AML-193 (cell line): ENCODE measurements around the gene CEP20.

Source experiments
- DNase-seq, 2 experiments: peaks; one replicate each; lab custom pipeline; 2025; lab: John Stamatoyannopoulos, UW

Gene CEP20

DNA sequence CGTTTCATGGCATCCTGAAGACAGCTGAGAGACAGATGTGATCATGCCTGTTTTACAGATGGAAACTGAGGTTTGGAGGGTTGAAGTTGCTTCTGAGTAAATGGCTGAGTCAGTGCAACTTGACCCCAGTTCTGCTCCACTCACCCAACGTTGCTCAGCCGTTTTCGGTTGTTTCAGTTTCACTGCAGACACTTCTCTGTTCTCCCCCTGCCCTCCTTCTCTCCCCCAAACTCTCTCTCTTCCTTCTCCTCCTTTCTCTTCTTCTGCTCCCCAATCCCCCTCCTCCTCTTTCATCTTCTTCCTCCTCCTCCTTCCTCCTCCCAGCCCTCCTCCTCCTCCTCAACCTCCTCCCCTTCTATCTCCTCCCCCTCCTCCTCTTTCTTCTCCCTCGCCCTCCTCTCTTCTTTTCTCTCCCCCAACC lies 9.4 kb upstream of the CEP20 start:
- no peak for DNase-seq

DNA sequence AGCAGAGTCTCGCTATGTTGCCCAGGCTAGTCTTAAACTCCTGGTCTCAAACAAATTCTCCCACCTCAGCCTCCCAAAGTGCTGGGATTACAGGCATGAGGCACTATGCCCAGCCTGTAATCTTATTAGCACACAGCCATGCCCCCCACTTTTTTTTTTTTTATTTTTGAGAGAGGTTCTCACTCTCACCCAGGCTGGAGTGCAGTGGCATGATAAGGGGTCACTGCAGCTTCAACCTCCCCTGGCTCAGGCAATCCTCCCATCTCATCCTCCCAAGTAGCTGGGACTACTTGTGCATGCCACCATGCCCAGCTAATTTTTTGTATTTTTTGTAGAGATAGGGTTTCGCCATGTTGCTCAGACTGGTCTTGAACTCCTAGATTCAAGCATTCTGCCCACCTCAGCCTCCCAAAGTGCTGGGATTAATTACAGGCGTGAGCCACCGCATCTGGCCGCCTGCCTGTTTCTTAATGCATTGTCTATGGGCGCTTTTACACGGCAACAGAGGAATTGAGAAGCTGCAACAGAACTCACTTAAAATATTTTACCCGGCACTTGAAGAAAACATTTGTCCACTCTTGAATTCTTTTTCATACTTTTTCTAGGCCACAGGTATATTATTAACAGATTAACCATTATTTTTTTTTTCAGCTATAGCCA lies 8.8 kb upstream of the CEP20 start:
- no peak for DNase-seq

- peak; percentile 26 to 40 for DNase-seq
Measured at GRCh38 chr16:15894571-15895374, 6.4 kb upstream of the CEP20 start.

GRCh38 chr16:15891508-15891907 lies 3.1 kb upstream of the CEP20 start:
- DNase-seq = no peak

DNA sequence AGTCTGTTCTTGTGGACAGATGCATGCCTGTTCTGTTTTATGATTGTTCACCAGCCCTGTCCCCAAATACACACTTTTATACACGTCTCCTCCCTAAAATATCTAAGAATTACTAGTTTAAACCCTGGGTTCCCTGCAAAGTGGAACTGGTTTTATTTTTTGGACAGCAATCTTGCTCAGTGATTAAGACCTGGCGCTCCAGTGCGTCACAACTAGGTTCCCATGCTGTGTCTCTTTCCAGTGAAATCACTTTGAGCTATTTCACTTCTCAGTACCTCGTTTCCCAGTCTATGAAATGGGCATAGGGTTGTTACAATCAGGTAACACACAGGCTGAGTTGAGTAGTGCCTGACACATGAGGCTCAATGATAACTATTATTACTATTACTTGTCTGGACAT lies 1.1 kb downstream of the CEP20 start:
- no peak for DNase-seq

GRCh38 chr16:15886078-15886477 lies 2.3 kb downstream of the CEP20 start:
- no peak for DNase-seq

GRCh38 chr16:15885560-15886001 lies 2.8 kb downstream of the CEP20 start:
- DNase-seq = no peak

- no peak for DNase-seq
Measured at GRCh38 chr16:15882563-15882962, 5.8 kb downstream of the CEP20 start.

- DNase-seq = no peak
Measured at GRCh38 chr16:15881794-15882379, 6.5 kb downstream of the CEP20 start.

DNA sequence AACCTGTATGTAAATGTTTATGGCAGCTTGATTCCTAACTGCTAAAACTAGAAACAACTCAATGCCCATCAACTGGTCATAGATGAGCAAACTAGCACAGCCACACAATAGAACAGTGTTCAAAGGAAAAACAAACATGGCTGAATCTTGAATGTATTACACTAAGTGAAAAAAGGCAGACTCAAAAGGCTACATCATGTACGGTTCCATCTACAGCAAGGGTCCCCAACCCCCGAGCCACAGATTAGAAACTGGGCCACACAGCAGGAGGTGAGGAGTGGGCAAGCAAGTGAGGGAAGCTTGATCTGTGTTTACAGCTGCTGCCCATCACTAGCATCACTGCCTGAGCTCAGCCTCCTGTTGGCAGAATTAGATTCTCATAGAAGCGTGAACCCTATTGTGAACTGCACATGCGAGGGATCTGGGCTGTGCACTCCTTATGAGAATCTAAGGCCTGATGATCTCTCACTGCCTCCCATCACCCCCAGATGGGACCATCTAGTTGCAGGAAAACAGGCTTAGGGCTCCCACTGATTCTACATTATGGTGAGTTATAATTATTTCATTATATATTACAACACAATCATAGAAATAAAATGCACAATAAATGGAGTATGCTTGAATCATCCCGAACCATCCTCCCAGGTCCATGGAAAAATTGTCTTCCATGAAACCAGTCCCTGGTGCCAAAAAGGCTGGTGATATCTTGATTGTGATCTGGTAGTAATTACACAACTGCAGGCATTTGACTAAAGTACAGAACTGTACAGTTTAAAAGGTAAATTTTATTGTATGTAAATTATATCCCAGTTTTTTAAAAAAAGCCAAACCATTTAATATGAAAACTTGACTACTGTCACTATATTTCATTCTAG lies 7.7 kb downstream of the CEP20 start:
- no peak for DNase-seq

GRCh38 chr16:15879255-15879811 lies 9.1 kb downstream of the CEP20 start:
- peak; percentile 28 to 44 for DNase-seq

DNA sequence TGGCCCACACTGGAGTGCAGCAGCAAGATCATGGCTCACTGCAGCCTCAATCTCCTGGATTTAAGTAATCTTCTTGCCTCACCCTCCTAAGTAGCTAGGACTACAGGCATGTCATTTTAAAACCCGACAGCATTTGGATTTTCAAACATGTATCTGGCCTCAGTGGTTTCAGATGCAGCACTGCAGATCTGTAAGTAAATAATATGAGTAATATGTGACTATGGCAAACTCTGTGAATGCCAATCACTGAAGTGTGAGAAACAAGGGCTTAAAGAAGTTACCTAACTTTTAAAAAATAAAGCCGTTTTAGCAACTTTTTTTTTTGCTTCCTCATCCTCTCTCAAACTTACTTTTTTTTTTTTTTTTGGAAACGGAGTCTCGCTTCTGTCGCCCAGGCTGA lies 11.9 kb downstream of the CEP20 start:
- no peak for DNase-seq

DNA sequence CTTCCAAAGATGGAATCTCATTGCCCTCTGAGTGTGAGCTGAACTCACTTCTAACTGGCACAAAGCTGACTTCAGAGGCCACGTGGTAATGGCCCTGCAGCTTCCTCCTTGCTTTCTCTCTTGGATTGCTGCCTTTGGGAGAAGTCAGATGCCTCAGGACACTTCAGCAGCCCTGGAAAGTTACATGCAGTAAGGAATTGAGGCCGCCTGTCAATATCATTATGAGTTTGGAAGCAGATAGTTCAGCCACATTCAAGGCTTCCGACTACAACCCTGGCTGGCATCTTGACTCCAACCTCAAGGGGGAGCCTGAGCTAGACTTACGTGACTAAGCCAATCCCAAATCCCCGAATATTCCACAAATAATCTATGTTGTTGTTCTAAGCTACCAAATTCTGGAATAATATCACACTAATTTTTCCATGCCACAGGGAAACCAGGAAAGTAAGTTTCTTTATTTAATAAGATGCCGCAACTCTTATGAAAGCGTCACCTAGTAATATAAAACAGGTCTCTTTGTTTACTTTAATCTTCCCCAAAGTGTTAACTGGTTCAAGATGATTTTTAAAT lies 13.6 kb downstream of the CEP20 start:
- DNase-seq = peak in 1 of 2 experiments; percentile 4

DNA sequence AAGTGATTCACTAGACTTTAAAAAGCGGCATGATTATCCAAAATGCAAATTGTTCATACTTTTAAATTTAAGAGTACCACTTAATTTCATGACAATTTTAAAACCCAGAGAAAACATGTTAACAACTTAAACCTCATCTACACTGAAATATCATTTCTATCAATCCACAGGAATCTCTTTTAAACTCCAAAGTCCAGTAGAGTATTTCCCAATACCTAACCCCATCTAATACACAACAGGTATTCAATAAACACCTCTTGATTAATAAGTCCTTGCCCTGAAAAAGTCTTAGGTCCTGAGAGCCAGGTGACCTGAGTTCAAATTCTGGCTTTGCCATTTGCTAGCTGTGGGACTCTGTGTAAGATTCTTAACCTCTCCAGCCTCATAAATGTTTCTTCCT lies 14.7 kb downstream of the CEP20 start:
- no peak for DNase-seq

GRCh38 chr16:15873301-15873700 lies 15.1 kb downstream of the CEP20 start:
- DNase-seq = no peak

GRCh38 chr16:15870011-15870410 lies 18.4 kb downstream of the CEP20 start:
- DNase-seq = no peak

DNA sequence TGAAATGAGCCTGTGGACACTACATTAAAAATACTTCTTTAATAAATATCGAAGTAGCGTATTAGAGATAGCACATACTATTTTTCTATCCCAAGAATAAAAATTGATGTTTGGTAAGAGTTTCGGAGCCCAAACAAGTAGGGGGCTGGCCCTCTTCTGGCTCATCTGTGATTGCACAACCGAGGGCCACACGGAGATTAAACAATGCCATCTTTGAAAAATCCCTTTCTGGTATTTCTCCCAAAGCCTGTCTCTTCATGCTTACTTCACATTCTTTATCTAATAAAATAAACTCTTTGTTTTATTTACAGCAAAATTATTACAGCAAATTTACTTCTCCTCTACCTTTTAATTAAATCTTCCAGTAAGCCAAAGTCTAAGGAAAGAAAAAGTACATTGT lies 22.0 kb downstream of the CEP20 start:
- DNase-seq = no peak

GRCh38 chr16:15865742-15866141 lies 22.7 kb downstream of the CEP20 start:
- DNase-seq = no peak

GRCh38 chr16:15864939-15865338 lies 23.5 kb downstream of the CEP20 start:
- DNase-seq = no peak

- DNase-seq = no peak
Measured at GRCh38 chr16:15861996-15862395, 26.4 kb downstream of the CEP20 start.

DNA sequence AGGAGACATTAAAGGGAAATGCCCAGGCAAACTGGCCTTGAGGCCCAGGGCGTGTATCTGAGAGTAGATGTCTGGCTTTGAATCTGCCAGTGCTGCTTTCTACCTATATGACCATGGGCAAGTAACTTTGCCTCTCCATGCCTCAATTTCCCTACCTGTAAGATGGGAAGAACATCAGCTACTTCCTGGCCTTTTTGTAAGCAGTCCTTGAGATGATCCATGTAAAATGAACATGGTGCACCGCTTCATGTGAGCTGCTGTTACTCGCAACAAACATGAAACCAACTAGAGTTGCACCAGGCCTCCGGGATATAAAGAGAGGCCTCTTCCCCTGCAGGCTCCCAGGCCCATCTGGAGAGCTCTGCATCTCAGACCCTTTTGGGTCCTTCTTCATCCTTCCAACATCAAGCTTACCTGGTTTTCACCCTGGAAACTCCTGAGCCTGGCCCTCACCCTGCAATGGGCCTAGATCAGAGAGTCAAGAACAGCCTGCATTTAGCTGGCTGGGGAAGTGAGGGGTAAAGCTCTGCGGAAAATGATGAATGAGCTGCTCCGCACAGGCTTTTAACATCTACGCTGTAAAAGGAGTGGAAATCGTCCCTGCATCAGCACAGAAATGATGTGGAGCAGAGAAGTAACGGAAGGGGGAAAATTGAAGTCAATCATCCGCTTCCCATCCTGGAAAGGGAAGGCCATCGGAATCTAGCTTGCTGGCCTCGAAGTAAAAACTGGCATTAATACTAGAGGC lies 29.3 kb downstream of the CEP20 start:
- DNase-seq = no peak
